ENCODE data around the gene CLPTM1. TPM values are rescaled to one million over a fixed set of nuclear protein-coding genes. Genes with fewer than 3 reads are reported as not detected.
A peak's percentile ranks its signal among the peaks of the same experiment; 100 is the strongest.
"Not testable (repeated sequence)": the region's sequence is repeated elsewhere in the genome, so short reads cannot be mapped to it uniquely, and the experiment has no call there.

CLPTM1 gene
- total RNA-seq, 1 experiment from 2014 or later: 17.3 TPM

GRCh38 chr19:44974857-44975256 lies 19.7 kb downstream of the CLPTM1 start:
- no peak for DNase-seq (ENCODE audit: low read depth)

DNA sequence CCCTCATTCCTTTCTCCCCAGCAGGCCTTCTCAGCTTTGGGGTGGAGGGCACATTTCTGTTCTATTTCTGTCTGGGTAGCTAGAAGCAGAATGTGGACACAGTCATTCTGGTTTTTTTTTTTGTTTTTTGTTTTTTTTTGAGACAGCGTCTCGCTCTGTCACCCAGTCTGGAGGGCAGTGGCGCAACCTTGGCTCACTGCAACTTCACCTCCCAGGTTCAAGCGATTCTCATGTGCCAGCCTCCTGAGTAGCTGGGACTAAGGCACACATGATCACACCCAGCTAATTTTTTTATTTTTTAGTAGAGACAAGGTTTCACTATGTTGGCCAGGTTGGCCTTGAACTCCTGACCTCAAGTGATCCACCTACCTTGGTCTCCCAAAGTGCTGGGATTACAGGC lies 20.3 kb downstream of the CLPTM1 start:
- DNase-seq (ENCODE audit: low read depth): no peak

DNA sequence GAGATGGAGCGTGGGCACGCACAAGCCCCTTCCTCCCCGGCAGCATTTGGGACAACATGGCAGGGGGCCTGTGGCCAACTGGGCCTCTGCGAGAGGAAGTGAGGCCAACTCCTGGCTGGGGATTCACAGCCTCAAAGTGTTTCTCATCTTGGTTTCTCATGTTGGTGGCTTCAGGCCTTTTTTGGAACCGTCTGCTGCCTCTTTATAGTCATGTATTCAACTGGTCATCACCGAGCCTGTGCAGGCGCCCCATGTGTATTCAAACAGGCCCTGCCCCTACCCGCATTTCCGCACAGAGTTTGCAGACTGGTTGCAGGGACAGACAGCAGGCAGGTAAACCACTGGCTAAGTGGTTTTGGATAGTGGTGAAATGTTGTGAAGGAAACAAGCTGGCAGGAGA lies 28.8 kb downstream of the CLPTM1 start:
- no peak for DNase-seq (ENCODE audit: low read depth)

- DNase-seq (ENCODE audit: low read depth): no peak
Observed at GRCh38 chr19:44985445-44985844, 30.3 kb downstream of the CLPTM1 start.

DNA sequence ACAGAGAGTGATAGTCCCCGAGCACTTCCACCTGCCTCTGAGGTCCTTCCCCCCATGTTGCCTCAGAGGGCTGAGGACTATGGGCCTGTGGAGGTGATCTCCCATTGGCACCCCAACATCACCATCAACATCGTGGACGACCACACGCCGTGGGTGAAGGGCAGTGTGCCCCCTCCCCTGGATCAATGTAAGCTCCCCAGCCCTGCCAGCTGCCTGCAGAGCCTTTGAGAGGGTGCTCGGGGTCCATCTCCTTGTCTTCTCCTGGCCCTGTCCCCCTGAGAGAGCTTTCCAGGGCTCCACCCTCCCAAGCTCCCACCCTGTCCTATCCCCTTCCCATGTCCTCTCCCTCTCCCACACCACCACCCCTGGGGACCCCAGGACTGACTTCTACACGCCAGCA lies 31.2 kb downstream of the CLPTM1 start:
- no peak for DNase-seq (ENCODE audit: low read depth)

GRCh38 chr19:44987148-44987675 lies 32.0 kb downstream of the CLPTM1 start:
- DNase-seq (ENCODE audit: low read depth): no peak

DNA sequence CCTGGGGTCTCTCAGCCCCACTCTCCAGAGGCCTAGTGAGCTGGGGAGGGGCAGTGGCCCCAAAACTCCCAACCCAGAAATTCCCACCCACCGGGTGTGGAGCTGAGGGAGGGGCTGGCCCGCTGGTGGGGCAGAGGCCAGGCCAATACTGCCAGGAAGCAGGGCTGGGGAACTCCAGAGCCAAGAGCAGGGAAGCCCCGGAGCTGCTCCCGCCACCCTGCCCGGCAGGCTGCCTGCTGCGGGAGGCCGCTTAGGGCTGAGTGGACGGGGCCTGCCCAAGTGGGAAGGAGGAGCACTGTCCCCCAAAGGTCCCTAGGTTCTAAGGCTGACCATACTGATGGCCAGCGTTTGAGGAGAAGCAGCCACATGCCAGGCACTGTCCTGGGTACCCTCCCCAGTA lies 33.1 kb downstream of the CLPTM1 start:
- DNase-seq (ENCODE audit: low read depth): no peak

- peak; percentile 79 for DNase-seq (ENCODE audit: low read depth)
Observed at GRCh38 chr19:44988896-44989556, 33.8 kb downstream of the CLPTM1 start.

DNA sequence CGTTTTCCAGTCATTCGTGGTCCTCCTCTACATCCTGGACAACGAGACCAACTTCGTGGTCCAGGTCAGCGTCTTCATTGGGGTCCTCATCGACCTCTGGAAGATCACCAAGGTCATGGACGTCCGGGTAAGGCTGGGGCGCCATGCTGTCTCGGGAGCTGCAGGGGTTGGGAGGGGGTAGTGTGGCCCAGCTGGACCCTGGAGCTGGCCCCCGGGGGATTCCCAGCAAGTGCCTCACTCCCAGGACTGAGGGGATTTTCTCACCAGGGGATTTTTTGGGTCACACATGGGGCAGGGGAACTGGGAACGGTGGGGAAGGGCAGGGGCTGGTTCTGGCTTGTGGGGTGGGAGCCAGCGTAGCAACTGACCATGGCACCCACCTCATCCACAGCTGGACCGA lies 35.3 kb downstream of the CLPTM1 start:
- DNase-seq (ENCODE audit: low read depth): no peak

- DNase-seq (ENCODE audit: low read depth): no peak
Observed at GRCh38 chr19:44990966-44991365, 35.8 kb downstream of the CLPTM1 start.

DNA sequence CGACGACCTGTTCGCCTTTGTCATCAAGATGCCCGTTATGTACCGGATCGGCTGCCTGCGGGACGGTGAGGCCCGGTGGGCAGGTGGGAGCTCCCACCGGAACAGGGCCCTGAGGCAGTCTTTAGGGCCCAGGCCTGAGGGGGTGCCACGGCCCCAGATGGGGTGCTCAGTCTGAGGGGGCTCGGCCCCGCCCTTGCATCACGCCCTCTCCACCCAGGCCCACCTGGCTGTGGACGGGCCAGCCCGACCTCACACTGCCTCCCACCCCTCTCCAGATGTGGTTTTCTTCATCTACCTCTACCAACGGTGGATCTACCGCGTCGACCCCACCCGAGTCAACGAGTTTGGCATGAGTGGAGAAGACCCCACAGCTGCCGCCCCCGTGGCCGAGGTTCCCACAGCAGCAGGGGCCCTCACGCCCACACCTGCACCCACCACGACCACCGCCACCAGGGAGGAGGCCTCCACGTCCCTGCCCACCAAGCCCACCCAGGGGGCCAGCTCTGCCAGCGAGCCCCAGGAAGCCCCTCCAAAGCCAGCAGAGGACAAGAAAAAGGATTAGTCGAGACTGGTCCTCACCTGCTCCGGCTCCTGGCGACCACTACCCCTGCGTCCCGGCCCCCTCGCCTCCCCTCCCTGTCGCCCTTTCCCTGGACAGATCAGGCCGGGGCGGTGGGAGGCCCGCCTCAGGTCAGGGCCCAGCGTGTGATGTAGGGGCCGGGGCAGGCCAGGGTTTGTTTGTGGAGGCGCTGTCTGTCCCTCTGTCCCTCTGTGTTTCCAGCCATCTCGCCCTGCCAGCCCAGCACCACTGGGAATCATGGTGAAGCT lies 37.4 kb downstream of the CLPTM1 start:
- no peak for DNase-seq (ENCODE audit: low read depth)

DNA sequence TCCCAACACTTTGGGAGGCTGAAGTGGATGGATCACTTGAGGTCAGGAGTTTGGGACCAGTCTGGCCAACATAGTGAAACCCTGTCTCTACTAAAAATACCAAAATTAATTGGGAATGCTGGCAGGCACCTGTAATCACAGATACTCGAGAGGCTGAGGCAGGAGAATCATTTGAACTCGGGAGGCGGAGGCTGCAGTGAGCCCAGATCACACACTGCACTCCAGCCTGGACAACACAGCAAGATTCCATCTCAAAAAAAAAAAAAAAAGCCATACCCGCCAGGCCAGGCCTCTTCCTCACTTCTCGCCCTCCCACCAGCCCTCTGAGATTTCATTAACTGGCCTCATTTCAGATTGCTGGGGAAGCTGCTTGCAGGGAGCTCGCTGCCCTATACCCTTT lies 38.3 kb downstream of the CLPTM1 start:
- no peak for DNase-seq (ENCODE audit: low read depth)

GRCh38 chr19:44993926-44994537 lies 38.9 kb downstream of the CLPTM1 start:
- DNase-seq (ENCODE audit: low read depth): no peak

GRCh38 chr19:44998025-44998424 lies 42.8 kb downstream of the CLPTM1 start:
- no peak for DNase-seq (ENCODE audit: low read depth)

DNA sequence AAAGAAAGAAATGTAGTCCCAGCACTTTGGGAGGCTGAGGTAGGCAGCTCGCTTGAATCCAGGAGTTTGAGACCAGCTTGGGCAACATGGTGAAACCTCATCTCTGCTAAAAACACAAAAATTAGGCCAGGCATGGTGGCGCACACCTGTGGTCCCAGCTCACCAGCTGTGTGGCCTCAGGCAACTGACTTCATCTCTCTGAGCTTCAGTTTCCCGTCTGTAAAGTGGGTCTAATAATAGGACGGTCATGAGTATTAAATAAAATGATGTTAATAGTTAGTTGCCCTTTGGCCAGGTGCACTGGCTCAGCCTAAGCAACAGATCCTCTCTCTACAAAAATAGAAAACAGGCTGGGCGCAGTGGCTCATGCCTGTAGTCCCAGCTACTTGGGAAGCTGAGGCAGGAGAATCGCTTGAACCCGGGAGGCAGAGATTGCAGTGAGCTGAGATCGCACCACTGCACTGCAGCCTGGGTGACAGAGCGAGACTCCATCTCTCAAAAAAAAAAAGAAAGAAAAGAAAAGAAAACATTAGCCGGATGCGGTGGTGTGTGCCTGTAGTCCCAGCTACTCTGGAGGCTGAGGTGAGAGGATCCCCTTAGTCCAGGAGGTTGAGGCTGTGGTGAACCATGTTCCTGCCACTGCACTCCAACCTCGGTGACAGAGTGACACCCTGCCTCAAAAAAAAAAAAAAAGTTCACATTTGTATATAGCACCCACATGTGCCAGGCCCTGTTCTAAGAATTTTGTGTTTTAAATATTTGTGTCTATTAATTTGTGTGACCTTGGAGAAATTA lies 44.1 kb downstream of the CLPTM1 start:
- DNase-seq (ENCODE audit: low read depth): not testable (repeated sequence)

DNA sequence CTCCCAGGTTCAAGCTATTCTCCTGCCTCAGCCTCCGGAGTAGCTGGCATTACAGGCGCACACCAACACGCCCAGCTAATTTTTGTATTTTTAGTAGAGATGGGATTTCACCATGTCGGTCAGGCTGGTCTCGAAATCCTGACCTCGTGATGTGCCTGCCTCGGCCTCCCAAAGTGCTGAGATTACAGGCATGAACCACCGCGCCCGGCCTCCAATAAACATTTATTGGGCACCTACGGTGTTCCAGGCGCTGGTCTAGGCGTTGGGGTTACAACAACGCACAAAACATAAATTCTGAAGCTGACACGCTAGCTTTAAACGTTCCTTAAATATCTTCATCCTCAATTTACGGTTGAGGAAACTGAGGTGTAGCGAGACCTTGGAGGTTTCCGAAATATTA lies 45.5 kb downstream of the CLPTM1 start:
- DNase-seq (ENCODE audit: low read depth): not testable (repeated sequence)

- DNase-seq (ENCODE audit: low read depth): peak; percentile 97
Observed at GRCh38 chr19:45001087-45001739, 46.0 kb downstream of the CLPTM1 start, which contains the start of gene RELB. RELB (plus strand) TSS chr19:45001464; CDS start chr19:45001580, 116 bp downstream.

GRCh38 chr19:45003485-45003884 lies 48.3 kb downstream of the CLPTM1 start:
- no peak for DNase-seq (ENCODE audit: low read depth)

GRCh38 chr19:45005787-45006186 lies 50.6 kb downstream of the CLPTM1 start:
- no peak for DNase-seq (ENCODE audit: low read depth)

- DNase-seq (ENCODE audit: low read depth): no peak
Observed at GRCh38 chr19:45008552-45008951, 53.4 kb downstream of the CLPTM1 start.

DNA sequence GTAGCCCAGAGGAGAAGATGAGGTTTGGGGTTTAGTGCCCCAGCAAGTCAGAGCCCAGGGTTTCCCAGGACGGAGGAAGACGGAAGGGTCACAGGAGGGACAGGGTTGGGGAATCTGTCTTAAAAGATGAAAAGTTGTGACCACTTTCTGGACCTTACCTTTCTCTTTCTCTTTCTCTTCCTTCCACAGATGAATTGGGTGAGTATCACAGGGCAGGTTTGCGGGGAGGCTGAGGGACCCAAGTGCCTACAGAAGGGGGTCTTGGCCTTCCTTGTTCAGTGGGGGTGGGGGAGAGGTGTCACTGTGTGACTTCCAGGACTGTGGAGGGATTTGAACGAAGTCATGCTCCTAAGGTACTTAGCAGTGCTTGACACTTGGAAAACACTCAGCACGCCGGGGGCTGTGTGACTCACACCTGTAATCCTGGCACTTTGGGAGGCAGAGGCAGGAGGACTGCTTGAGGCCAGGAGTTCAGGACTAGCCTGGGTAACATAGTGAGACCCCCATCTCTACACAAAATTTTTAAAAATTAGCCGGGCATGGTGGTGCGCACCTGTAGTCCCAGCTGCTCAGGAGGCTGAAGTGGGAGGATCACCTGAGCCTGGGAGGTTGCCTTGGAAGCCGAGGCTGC lies 54.6 kb downstream of the CLPTM1 start:
- DNase-seq (ENCODE audit: low read depth): no peak
